Gastroesophageal sphincter (tissue), 3 donors: ENCODE data around the gene ITPKC.

Source experiments
- POLR2A ChIP-seq, 2 donors: fragments of 450-650 bp; IDR thresholded peaks; one replicate each; pipeline ENCODE4 v1.6.1; 2017; ENCODE audit warnings: antibody characterized with exemption in 2 of 2, mild to moderate bottlenecking in 2 of 2, moderate library complexity in 1 of 2
- TF ChIP-seq, protein P1 (sequence below), 4 experiments: fragments of 200-600 bp in 2 of 4; fragments of 450-650 bp in 2 of 4; sonication (generic) in 1 of 4; IDR thresholded peaks; one replicate each; pipeline ENCODE4 v1.5.1; 2017 to 2019; ENCODE audit warnings: antibody characterized with exemption in 4 of 4, mild to moderate bottlenecking in 2 of 4, moderate library complexity in 2 of 4

DNA sequence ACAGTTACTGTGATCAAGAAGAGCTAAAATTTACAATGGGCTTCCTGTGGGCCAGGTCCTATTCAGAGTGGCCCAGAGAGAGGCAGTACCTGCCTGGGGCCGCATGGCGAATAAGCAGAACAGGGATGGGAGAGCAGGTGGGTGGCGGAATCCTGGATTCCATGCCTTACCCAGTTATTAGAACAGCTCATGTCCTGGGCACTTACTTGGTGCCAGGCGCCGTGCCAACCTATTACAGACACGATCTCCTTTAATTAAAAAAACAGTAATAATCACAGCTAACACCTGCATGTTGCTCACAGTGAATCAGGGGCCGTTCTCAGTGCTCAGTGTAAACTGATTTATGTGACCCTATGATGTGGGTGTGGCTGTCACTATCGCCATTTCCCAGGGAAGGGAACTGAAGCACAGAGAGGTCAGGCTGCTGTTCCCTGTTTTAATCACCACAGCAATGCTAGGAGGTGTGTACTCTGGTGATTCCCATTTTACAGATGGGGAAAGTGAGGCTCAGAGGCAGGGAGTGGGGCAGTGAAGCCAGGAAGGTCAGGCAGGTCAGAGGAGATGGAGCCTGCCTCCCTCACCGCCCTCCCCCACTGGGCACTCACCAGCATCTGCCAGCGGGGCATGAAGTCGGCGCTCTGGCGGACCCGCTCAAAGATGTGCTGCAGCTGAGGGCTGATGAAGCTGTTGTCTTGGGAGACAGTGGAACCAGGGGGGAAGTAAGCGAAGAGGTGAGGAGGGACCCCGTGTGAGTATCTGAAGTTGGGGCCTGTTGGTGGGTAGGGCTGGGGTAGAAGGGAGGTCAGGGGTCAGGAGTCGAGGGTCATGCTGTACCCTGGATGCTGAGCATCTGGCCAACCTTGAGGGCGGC, 12.2 kb upstream of the ITPKC start:
- no peak for TF ChIP-seq POLR2A (IDR thresholded peaks at IDR 0.05)
- TF ChIP-seq, protein P1, sequence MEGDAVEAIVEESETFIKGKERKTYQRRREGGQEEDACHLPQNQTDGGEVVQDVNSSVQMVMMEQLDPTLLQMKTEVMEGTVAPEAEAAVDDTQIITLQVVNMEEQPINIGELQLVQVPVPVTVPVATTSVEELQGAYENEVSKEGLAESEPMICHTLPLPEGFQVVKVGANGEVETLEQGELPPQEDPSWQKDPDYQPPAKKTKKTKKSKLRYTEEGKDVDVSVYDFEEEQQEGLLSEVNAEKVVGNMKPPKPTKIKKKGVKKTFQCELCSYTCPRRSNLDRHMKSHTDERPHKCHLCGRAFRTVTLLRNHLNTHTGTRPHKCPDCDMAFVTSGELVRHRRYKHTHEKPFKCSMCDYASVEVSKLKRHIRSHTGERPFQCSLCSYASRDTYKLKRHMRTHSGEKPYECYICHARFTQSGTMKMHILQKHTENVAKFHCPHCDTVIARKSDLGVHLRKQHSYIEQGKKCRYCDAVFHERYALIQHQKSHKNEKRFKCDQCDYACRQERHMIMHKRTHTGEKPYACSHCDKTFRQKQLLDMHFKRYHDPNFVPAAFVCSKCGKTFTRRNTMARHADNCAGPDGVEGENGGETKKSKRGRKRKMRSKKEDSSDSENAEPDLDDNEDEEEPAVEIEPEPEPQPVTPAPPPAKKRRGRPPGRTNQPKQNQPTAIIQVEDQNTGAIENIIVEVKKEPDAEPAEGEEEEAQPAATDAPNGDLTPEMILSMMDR (IDR thresholded peaks at IDR 0.05): no peak
